HG02571 (cell line): Measurements from ENCODE around the gene APEH.
"Not testable (repeated sequence)": the region's sequence is repeated elsewhere in the genome, so short reads cannot be mapped to it uniquely, and the experiment has no call there.

Experiments
- ATAC-seq: cut with Tn5 transposase; IDR thresholded peaks from one replicate; pipeline ENCODE4 v1.9.1; 2021; ENCODE audit warnings: mild to moderate bottlenecking, moderate library complexity; ENCODE audit not compliant: unreplicated experiment

Gene APEH

DNA sequence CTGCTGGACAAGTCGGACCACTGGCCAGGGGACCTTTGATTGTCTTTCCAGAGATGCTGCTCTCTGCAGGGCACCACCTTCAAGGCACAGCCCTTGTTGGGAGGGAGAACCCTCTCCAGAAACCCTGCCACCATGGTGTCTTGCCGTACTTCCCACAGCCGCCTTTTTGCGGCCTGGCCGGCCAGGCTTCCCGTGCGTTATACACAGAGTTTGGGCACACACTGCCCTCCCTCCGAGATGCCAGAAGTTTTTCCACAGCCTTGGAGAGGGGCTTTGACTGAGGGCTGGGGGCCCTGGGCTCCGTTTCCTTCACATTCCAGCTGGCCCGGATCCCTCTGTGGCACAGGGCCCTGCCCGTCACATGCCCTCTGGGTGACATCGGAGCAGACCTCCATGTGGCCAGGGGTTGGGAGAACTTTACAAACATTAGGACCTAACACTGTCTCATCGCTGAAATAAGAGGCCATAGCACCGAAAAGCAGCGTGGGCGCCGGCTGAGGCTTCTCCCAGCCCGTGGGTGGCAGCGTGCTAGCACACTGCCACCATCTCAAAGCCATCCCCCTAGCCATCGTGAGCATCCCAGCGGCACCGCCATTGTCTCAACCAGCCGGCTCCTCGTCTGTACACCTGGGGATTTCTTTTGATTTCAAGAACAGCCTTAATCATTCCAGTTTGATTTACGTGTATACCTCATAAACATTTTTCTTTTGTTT, 6.3 kb upstream of the APEH start:
- no peak for ATAC-seq

DNA sequence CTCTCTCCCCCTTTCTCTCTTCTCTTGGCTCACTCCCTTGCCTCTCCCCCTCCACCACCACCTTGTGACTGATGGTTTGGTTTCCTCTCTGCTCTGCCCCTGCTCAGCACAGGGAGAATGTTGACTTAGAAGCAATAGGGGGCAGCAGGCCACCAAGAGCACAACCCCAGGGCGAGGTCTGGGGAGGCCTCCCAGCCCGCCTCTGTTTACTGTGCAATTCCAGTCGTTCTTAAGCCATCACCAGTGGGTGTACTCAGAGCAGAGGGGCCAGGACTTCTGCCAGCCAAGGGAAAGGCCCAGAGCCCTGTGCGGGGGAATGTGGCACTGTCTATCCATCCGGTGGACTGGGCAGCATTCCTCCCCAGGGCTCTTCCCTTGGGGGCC, 5.7 kb upstream of the APEH start:
- no peak for ATAC-seq

DNA sequence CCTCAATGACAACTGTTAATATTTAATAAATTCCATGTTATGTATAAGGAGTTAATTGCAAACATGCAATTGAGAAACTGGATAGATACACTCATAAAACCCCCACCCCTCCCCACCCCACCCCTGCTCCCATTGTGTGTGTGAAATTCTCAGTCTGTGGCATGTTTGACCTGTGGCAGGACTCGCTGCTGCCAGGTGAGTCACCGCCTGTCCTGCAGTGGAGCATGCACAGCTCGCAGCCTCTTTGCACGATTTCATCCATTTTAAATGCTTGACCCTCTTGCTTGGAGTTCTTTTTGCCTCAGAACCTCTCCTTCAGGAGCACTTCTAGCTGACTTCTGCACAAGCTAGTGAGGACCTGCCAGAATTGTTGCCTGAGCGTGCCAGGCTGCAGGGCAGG, 5.3 kb upstream of the APEH start:
- ATAC-seq: no peak

- ATAC-seq: no peak
Measured at GRCh38 chr3:49669352-49669751, 4.8 kb upstream of the APEH start.

DNA sequence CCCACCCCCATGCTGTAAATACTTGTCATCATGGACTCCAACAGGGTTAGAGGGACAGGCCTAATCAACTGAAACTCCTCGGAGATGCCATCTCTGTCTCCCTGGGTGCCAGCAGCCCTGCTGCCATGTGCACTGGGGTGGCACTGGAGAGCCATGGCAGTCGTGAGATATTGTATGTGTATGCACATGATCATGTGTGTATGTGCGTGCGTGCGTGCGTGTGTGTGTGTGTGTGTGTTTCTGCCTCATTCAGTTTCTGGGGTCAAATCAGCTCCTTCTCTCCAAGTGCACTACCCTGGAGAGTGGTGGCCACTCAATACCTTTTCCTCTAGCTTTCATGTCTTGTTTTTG, 3.2 kb upstream of the APEH start:
- no peak for ATAC-seq

DNA sequence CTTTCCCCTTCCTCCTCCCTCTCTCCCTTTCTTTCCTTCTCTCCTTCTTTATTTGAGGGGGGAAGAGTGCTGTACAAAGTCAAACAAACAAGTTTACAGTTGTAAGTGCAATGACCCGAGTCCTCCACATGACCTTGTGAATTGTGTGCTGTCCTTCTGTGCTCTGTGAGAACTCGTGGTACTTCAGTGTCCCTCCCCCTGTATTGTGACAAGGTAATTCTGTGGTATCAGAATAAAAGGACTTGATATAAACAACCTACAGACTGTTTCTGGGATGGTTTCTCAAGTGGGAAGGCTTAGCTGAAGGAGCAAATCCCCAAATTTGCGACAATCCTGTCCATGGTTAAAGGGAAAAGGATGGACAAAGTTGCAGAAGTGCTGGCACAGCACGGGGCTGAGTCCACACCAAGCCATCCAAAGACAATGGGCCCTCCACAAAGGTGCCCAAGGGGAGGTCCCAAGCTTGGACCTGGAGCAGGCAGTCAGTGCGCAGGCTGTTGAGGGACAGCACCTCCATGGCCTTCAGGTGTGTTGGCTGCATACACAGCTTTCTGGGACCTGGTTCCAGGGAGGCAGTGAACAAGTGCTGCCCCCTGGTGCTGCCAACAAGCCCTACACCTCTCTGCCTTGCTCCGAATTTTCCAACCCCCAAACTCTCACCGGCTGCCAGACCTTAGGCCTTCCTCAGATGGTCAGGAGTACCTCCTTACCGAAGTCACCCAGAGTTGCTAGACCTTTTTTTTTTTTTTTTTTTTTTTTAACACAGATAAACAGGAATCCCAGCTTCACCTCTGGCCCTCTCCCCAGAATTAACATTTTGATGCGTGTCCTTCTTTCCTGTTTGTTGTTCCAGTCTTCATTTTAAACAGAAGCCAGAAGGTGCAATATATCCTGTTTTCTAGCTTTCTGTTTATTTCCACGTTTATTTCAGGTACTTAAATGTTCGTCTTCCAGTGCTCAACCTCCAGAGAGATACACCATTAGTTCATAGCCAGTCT, 2.6 kb upstream of the APEH start:
- ATAC-seq: no peak

GRCh38 chr3:49673121-49673714, 933 bp upstream of the APEH start:
- ATAC-seq: no peak

- peak; percentile 16 for ATAC-seq
Measured at GRCh38 chr3:49674497-49674983, 389 bp downstream of the APEH start.

DNA sequence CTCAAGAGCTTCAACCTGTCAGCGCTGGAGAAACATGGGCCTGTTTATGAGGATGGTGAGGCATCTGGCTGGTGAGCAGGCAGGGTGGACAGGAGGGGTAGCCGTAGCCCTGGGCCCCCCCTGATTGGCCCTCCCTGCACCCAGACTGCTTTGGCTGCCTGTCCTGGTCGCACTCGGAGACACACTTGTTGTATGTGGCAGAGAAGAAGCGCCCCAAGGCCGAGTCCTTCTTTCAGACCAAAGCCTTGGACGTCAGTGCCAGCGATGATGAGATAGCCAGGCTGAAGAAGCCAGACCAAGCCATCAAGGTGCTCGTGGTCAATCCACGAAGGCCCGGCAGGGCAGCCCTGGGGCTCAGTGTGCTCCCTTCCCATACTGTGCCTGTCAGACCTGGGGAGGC, 1.8 kb downstream of the APEH start:
- ATAC-seq: no peak

GRCh38 chr3:49680493-49681231, 6.5 kb downstream of the APEH start:
- no peak for ATAC-seq

- no peak for ATAC-seq
Measured at GRCh38 chr3:49681232-49681522, 7.0 kb downstream of the APEH start.

DNA sequence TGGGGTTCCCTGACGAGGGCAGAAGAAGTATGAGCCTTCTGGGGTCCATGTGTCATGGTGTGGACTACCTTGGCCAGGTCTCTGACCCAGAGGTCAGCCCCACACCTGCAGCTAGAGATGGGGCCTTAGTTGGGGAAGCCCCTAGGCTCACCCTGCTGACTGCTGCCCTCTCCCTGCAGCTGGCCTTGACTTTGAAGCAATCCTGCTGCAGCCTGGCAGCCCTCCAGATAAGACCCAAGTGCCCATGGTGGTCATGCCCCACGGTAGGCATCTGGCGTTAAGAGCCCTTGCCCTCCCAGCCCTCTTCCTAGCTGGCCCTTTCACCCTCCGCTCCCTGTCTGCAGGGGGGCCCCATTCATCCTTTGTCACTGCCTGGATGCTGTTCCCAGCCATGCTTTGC, 7.4 kb downstream of the APEH start:
- no peak for ATAC-seq

GRCh38 chr3:49683162-49683561, 9.0 kb downstream of the APEH start:
- ATAC-seq: no peak

GRCh38 chr3:49684453-49684852, 10.3 kb downstream of the APEH start:
- ATAC-seq: not testable (repeated sequence)

GRCh38 chr3:49685103-49685502, 11.0 kb downstream of the APEH start:
- ATAC-seq: not testable (repeated sequence)

DNA sequence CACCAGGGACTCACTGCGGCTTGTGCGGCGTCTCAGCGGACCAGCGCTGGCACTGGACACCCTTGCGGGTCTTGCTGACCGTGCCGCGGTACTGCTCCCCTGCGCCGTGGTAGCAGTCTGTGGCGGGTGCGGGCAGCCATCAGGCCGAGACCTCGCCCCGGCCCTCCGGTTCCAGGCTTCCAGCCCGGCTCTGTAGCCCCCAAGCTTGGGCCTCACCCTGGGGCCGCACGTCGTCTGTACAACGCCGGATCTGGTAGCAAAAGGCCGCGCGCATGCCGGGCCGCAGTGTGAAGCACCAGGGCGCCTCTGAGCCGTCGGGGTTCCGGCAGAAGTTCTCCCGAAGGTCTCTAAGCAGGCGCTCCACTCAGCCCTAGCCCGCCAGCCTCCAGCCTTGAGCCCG, 11.7 kb downstream of the APEH start:
- not testable (repeated sequence) for ATAC-seq

DNA sequence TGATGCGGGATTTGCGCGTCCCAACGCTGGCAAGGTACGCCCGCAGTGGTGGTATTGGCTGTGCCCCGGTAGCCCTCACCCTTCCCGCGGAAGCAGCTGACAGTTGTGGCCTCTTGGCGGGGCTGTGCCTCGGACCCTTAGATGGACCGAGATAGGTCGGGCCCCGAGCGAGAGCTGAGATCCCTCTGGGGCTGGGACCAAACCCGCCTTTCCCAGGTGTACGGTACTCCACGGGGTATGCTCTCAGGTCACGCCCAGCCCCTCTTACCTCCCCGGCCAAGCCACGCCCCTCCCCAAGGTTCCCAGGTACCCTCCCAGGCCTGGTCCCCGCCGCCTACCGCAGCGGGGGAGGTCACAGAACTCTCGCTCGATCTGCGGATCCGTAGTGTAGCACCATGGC, 12.2 kb downstream of the APEH start:
- not testable (repeated sequence) for ATAC-seq

DNA sequence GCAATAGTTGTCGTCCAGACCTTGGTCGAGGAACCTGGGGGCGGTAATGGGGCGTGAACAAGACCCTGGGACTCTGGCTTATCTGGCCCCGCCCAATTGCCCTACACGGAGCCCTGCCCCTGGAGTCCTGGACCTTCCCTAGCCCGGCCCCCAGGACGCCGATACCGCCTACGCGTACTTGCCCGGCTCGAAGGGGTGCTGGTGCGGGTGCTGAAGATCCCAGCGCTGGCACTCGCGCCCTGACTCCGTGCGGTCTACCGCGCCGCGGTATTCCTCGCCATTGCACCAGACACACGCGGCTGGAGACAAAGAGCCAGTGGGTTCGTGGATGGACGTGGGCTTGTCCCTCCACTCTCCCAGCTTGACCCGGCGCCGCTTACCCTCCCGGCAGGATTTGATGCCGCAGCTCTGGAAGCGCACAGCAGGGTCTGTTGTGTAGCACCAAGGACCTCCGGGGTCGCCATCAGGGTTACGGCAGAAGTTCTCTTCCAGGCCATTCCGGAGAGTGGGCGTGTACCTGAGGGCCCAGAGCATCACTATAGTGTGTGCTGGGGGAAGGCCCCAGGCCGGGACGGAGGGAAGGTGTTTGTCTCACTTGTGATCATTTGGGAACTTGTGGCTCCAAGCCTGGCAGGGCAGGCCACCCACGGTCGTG, 12.7 kb downstream of the APEH start:
- ATAC-seq: not testable (repeated sequence)

- ATAC-seq: not testable (repeated sequence)
Measured at GRCh38 chr3:49687424-49687795, 13.3 kb downstream of the APEH start.

- ATAC-seq: peak; percentile 12
Measured at GRCh38 chr3:49688338-49689045, 14.3 kb downstream of the APEH start.
